ENCODE results near the gene TTLL10.
"Not testable (repeated sequence)": the region's sequence is repeated elsewhere in the genome, so short reads cannot be mapped to it uniquely, and the experiment has no call there.

Gene TTLL10

DNA sequence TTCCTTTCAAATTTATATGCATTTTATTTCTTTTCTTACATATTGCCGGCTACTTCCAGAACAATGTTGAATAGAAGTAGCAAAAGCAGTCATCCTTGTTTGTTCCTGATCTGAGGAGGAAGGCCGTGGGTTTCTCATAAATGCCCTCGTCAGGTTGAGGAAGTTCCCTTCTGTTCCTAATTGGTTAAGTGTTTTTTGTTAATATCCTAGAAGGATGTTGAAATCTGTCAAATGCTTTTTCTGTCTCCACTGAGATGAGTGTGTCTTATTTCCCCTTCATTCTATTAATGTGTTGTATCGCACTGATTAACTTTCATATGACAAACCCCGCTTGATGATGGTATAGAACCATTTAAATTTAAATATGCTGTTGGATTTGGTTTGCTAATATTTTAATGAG is 15.4 kb downstream of the TTLL10 start:
- DNase-seq (ENCODE audit: low read depth), result no peak

- no peak for DNase-seq (ENCODE audit: low read depth)
These were observed 18.1 kb downstream of the TTLL10 start for GRCh38 chr1:1191734-1192133.

GRCh38 chr1:1194723-1195122 is 21.0 kb downstream of the TTLL10 start:
- no peak for DNase-seq (ENCODE audit: low read depth)

DNA sequence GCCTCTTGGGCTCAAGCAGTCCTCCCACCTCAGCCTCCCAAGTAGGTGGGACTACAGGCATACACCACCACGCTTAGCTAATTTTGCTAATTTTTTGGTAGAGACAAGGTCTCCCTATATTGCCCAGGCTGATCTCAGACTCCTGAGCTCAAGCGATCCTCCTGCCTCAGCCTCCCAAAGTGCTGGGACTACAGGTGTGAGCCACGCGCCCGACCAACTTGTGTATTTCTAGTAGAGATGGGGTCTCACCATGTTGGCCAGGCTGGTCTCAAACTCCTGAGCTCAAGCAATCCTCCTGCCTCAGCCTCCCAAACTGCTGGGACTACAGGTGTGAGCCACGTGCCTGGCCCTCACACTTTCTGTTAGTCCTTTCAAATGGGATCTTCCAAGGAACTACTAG is 22.0 kb downstream of the TTLL10 start:
- not testable (repeated sequence) for DNase-seq (ENCODE audit: low read depth)

DNA sequence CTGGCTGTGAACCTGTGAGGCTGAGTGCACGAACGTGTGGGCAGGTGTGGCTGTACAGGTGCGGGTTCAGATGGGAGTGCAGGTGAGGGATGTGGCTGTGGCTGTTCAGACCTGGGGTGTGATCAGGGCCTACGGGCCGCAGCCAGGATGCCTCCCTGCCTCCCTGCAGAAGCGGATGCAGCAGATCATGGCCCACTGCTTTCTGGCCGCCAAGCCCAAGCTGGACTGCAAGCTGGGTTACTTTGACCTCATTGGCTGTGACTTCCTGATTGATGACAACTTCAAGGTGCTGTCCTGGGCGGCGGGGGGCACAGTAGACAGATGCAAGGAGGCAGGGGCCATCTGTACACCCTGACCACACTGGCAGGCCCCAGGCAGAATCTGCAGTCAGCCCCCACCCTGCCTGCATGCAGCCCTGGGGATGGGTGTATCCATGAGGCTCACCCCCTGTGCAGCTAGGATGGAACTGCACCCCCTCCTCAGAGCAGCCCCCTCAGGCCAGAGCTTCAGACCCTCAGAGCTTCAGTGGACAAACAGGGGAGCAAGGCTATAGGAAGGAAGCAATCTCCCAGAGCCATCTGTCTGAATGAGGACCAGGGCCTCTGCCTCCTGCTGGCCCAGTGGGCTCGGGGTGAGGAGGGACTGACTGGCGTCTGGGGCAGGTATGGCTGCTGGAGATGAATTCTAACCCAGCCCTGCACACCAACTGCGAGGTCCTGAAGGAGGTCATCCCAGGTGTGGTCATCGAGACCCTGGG is 22.9 kb downstream of the TTLL10 start:
- DNase-seq (ENCODE audit: low read depth), result no peak

- no peak for DNase-seq (ENCODE audit: low read depth)
These were observed 23.5 kb downstream of the TTLL10 start for GRCh38 chr1:1197188-1197500.

DNA sequence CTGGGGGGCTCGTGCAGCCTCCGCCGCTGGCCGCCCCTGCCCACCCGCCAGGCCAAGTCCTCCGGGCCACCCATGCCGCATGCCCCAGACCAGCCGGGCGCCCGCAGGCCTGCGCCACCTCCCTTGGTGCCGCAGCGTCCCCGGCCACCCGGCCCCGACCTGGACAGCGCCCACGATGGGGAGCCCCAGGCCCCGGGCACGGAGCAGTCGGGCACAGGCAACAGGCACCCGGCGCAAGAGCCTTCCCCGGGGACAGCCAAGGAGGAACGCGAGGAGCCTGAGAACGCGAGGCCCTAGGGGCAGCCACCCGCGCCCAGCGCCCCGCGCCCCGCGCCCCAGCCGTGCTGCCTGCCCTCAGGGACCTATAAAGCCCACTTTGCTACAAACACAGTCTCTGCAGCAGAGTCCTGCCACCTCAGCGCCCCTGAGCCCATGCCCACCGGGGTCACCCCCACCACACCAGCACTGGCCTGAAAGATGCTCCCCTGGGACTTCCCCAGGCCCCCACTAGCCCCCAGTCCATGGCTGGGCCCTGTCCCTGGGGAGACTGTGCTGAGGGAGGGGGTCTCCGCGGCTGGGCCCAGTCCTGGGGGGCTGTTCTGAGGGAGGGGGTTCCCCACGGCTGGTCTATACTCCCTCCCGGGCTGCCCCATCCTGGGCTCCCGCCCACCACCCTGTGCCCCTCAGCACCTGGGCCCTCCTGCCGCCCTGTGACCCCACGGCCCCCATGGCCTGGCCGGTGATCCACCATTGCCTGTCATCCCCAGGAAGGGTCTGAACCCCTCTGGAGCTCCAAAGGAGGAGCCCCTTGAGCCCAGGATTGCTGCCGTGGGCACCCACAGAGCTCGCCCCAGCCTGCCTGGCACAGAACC is 24.1 kb downstream of the TTLL10 start:
- no peak for DNase-seq (ENCODE audit: low read depth)

- no peak for DNase-seq (ENCODE audit: low read depth)
These were observed 24.9 kb downstream of the TTLL10 start for GRCh38 chr1:1198423-1199140.

- no peak for DNase-seq (ENCODE audit: low read depth)
These were observed 25.7 kb downstream of the TTLL10 start for GRCh38 chr1:1199141-1199960.

DNA sequence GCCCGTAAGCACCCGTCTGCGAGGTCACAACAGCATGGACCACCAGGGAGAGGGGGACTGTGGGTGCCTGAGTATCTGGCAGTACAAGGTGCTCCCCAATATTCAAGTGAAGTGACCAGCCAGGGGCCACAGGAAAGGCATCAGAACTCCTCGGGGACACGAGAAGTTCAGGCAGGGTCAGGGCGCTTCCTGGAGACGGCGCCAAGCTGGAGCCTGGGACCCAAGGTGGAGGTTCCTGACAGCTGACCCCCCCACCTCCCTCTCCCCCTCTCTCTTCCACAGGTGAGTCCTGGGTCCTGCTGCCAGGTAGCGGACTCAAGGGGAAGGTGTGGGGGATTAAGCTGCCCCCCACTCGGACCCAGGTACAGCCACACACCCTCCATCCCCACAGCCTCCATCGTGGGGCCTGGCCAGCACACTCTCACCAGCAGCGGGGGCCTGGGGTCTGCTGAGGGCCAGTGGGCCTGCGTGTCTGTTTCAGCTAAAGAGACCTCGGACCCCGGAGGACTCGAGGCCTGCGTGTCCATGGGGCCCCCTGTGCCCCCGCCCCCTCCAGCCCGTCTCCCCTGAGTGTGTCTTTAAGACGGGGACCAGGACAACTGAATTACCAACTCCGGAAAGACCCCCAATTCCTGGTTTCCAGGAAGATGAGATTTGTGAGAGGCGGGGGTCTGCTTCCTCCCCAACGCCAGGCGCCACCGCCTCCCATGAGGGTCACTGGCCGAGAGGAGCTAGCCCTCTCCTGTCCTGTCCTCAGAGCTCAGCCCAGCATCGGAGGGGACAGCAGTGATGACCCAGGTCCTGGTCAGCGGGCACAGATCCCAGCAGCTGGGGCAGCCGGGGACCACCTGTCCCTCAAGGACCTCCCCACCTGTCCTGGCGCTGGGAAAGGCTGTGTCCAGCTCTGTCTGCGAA is 26.5 kb downstream of the TTLL10 start:
- DNase-seq (ENCODE audit: low read depth), result no peak

GRCh38 chr1:1200876-1201810 is 27.5 kb downstream of the TTLL10 start:
- DNase-seq (ENCODE audit: low read depth), result no peak

DNA sequence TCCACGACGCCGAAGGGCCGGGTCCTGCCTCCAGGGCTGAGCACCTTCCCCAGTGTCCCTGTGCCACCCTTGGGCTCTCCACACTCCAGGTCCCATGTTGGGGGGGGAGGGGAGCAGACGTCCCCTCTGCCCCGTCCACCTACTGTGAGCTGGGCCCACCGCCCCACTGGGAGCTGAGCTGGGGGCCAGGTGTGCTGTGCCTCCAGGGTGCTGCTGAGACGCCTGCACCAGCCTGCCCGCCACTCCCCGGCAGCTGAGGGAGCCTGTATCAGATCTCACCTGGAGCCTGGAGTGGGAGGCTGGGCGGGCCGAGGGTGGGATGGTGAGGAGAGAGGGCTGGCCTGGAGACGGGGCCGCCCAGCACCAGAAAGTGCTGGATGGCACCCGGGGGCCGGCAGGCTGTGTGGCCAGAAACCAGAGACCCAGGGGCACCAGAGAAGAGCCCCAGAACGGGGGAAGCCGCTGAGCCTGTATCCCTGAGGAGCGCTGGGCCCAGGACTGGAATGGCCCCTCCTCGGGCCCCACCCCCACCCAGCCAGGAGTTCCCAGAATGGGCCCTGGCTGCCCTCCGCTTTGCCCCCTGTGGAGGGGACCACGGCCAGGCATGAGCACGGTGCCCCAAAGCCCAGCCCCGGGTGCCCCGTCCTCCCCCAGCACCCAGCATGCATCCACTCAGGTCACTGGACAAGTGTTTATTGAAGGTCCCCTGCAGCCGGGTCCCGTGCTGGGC is 29.3 kb downstream of the TTLL10 start:
- DNase-seq (ENCODE audit: low read depth), result no peak

GRCh38 chr1:1203561-1204424 is 30.1 kb downstream of the TTLL10 start:
- no peak for DNase-seq (ENCODE audit: low read depth)

DNA sequence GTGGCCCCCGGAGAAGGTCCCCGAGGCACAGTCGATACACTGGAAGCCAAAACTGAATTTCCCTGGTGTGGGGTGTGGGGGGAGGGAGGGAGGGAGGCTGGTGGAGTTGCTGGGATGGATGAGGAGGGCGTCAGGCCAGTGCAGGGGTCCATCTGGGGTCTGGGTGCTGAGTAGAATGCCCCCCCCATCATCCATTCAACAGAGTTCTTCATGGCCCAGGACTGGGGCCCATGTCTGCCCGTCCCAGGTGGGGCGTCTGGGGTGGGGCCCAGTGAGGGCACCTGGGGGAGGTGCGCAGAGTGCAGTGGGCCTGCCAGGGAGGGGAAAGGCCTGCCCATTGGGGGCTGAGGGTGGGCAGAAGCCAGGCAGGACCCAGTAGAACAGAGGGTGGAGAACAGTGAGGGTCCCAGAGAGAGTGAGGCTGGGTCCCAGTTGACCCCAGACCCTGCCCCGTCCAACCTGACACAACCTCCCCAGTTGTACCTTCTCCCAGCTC is 30.8 kb downstream of the TTLL10 start:
- no peak for DNase-seq (ENCODE audit: low read depth)

DNA sequence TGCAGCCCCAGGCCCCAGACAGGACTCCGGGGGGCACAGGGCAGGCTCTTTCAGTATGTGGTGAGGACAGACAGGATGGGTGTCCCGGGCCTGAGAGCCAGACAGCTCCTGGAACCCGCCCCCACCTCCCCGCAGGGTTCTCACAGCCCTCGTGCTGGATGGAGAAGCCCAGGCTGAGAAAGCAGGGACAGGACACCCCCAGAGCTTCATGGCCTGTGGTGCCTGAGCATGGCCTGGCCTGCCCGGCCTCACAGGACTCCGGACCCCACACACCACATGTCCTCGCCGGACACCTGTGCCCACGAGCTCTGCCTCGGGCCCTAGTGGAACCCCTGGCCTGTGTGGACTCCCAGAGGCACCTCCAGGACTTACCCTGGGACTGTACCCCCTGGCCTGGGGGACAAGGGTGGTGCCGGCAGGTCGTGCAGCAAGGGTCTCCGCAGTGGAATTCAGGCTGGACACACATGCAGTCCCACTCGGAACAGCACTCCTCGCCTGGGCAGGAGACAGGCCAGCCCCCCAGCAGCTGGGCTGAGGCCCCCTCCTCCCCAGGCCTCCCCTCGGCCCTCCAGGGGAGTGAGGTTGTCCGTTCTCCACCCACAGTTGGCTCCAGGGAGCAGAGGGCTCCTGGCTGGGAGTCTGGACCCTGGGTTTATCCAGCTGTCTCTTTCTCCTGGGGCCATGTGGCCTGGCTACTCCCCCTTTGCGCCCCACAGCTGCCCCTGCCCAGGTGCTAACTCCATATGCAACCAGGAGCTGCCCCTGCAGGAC is 31.5 kb downstream of the TTLL10 start:
- DNase-seq (ENCODE audit: low read depth), result no peak

GRCh38 chr1:1205769-1206375 is 32.2 kb downstream of the TTLL10 start:
- no peak for DNase-seq (ENCODE audit: low read depth)

Data from HS-27A (cell line).